Measurements from ENCODE around the gene CPT1C. TPM values are rescaled to one million over a fixed set of nuclear protein-coding genes. Genes with fewer than 3 reads are reported as not detected.

The CPT1C gene
- total RNA-seq, 1 donor from 2014 or later = 51.7 TPM

DNA sequence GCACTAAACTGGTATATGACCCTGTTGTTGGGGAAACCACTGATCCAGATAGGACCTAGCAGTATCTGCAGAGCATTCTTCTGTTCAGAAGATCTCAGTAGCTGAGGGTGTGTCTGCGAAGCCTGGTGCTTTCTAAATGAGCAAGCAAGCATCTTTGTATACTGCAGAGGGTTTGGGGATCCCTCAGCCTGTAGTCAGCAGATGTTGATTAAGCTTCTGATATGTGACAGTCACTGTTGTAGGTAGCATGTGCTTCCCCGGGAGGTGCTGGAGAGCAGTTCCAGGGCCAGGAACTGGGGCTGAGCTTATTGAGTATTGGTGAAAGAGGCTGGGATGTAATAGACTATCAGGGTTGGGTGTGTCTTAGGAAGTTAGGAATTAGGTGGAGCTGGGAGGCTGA is 47.5 kb upstream of the CPT1C start:
- Histone ChIP-seq H3K27me3 (peaks cover 11% of the 10 kb centered on the region), H3K79me2 (ENCODE audit: low read depth) (peaks cover 41% of the 10 kb centered on the region), H3F3A (ENCODE audit: low read depth) (peaks cover 34% of the 10 kb centered on the region), H3K4me2 (peak overlapping the region; percentile 95), H3K9me3 (ENCODE audit: low read depth) (no peaks in the 10 kb centered on the region), H3K9ac (no peak overlapping the region), H3K4me3 (peak overlapping the region; percentile 90), H3K36me3 (no peaks in the 10 kb centered on the region), H2AFZ (replicated peaks) (no peak overlapping the region), H4K20me1 (ENCODE audit: low read depth) (peaks cover 48% of the 10 kb centered on the region), H3K4me1 (peaks cover 29% of the 10 kb centered on the region), H3K27ac (no peak overlapping the region)
- Mint-ChIP-seq H3K4me1 (peaks cover 45% of the 10 kb centered on the region), H3K27me3 (ENCODE audit: insufficient read depth, low read depth) (peaks cover 8% of the 10 kb centered on the region), H3K36me3 (peaks cover 20% of the 10 kb centered on the region), H3K9me3 (no peaks in the 10 kb centered on the region), H3K27ac (peak overlapping the region; percentile 72), H3K4me3 (peak overlapping the region; percentile 99)
- TF ChIP-seq CTCF (IDR thresholded peaks at IDR 0.05) (no peak), EZH2 (IDR thresholded peaks at IDR 0.05) (no peak), EZH2phosphoT487 (IDR thresholded peaks at IDR 0.05) (no peak)
- no peak for DNase-seq (ENCODE audit: low spot score)

DNA sequence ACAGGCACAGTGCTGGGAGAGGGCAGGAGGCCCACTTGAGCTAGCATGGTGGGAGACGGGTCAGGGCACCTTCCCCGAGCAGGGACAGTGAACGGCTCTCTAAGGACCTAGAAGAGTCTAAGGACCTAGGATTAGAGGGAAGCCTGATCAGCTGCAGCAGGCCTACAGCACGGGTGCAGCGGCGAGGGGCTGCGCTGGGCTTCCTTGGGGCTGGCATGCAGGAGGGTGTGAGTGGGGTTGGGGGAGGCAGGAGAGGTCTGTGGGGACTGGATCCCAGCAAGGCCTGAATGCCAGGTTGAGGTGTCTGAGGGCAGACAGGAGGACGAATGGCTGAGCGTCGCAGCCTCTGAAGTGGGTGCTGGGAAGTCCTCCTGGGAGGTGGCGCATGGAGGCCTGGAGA is 45.3 kb upstream of the CPT1C start:
- Mint-ChIP-seq H3K27me3 (ENCODE audit: insufficient read depth, low read depth) (peaks cover 5% of the 10 kb centered on the region), H3K4me1 (peaks cover 32% of the 10 kb centered on the region), H3K9me3 (no peaks in the 10 kb centered on the region), H3K4me3 (no peak overlapping the region), H3K36me3 (peaks cover 27% of the 10 kb centered on the region), H3K27ac (no peak overlapping the region)
- Histone ChIP-seq H4K20me1 (ENCODE audit: low read depth) (peaks cover 51% of the 10 kb centered on the region), H3K4me1 (peaks cover 19% of the 10 kb centered on the region), H3K4me3 (no peak overlapping the region), H3K36me3 (no peaks in the 10 kb centered on the region), H3K79me2 (ENCODE audit: low read depth) (peaks cover 48% of the 10 kb centered on the region), H2AFZ (replicated peaks) (no peak overlapping the region), H3F3A (ENCODE audit: low read depth) (peaks cover 20% of the 10 kb centered on the region), H3K27me3 (no peaks in the 10 kb centered on the region), H3K4me2 (no peak overlapping the region), H3K9me3 (ENCODE audit: low read depth) (no peaks in the 10 kb centered on the region), H3K27ac (no peak overlapping the region), H3K9ac (no peak overlapping the region)
- DNase-seq (ENCODE audit: low spot score) = no peak
- TF ChIP-seq CTCF (IDR thresholded peaks at IDR 0.05) (no peak), EZH2phosphoT487 (IDR thresholded peaks at IDR 0.05) (no peak), EZH2 (IDR thresholded peaks at IDR 0.05) (no peak)

- Mint-ChIP-seq H3K4me1 (peaks cover 28% of the 10 kb centered on the region), H3K27me3 (ENCODE audit: insufficient read depth, low read depth) (peaks cover 5% of the 10 kb centered on the region), H3K36me3 (peaks cover 28% of the 10 kb centered on the region), H3K4me3 (no peak overlapping the region), H3K27ac (no peak overlapping the region), H3K9me3 (no peaks in the 10 kb centered on the region)
- Histone ChIP-seq H3K27me3 (no peaks in the 10 kb centered on the region), H3F3A (ENCODE audit: low read depth) (peaks cover 16% of the 10 kb centered on the region), H3K9ac (no peak overlapping the region), H3K4me1 (peaks cover 19% of the 10 kb centered on the region), H3K4me2 (no peak overlapping the region), H3K36me3 (no peaks in the 10 kb centered on the region), H3K79me2 (ENCODE audit: low read depth) (peaks cover 48% of the 10 kb centered on the region), H2AFZ (replicated peaks) (no peak overlapping the region), H3K27ac (no peak overlapping the region), H3K4me3 (no peak overlapping the region), H4K20me1 (ENCODE audit: low read depth) (peaks cover 51% of the 10 kb centered on the region), H3K9me3 (ENCODE audit: low read depth) (no peaks in the 10 kb centered on the region)
- DNase-seq (ENCODE audit: low spot score) = no peak
- TF ChIP-seq CTCF (IDR thresholded peaks at IDR 0.05) (no peak), EZH2 (IDR thresholded peaks at IDR 0.05) (no peak), EZH2phosphoT487 (IDR thresholded peaks at IDR 0.05) (no peak)
Measured at GRCh38 chr19:49645995-49646394, 44.9 kb upstream of the CPT1C start.
